Measurements from ENCODE around the gene CPNE7. TPM values are rescaled to one million over a fixed set of nuclear protein-coding genes. Genes with fewer than 3 reads are reported as not detected.

CPNE7 gene
- total and polyA plus RNA-seq, 2 of the 13 experiments (the other 11 are each of a cell fraction or from before 2014, with no cell fraction given) = 0.59 TPM; not detected in 1

DNA sequence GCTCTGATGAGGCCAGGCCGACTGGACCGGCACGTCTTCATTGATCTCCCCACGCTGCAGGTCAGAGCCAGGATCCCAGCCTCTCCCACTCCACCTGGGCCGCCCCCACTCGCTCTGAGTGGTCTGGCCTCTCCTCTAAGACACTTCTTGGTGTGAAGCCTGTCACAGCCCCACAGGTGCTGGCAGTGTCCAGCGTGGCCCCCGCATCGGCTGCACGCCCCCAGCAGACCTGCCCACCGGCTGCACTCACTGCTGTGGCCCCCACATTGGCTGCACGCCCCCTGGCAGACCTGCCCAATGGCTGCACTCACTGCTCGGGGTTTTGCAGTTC lies 30.9 kb upstream of the CPNE7 start (continued):
- TF ChIP-seq ZNF713 (CRISPR knock-in tag; IDR thresholded peaks at IDR 0.05) (0 out of 2 replicates have a peak, but pooled peaks have one; percentile 50), MTF1 (CRISPR knock-in tag; IDR thresholded peaks at IDR 0.05) (no peak), CBX2 (IDR thresholded peaks at IDR 0.05; ENCODE audit: low read depth, low read length) (no peak), CBX2 (CRISPR knock-in tag; IDR thresholded peaks at IDR 0.05; ENCODE audit: low read depth) (no peak), ZFP36 (IDR thresholded peaks at IDR 0.05; ENCODE audit: borderline replicate concordance, low read depth, low read length, partially characterized antibody) (no peak), STAT5B (CRISPR knock-in tag; IDR thresholded peaks at IDR 0.05) (no peak), FUBP1 (CRISPR knock-in tag; IDR thresholded peaks at IDR 0.05; ENCODE audit: borderline replicate concordance) (no peak), EED (CRISPR knock-in tag; IDR thresholded peaks at IDR 0.05) (0 out of 2 replicates have a peak, but pooled peaks have one; percentile 16), ZNF629 (CRISPR knock-in tag; conservative IDR thresholded peaks at IDR 0.05) (no peak)
- TF ChIP-seq, protein P1, sequence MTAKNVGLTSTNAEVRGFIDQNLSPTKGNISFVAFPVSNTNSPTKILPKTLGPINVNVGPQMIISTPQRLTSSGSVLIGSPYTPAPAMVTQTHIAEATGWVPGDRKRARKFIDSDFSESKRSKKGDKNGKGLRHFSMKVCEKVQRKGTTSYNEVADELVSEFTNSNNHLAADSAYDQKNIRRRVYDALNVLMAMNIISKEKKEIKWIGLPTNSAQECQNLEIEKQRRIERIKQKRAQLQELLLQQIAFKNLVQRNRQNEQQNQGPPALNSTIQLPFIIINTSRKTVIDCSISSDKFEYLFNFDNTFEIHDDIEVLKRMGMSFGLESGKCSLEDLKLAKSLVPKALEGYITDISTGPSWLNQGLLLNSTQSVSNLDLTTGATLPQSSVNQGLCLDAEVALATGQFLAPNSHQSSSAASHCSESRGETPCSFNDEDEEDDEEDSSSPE (CRISPR knock-in tag; IDR thresholded peaks at IDR 0.05) = no peak
- TF ChIP-seq, protein P2, sequence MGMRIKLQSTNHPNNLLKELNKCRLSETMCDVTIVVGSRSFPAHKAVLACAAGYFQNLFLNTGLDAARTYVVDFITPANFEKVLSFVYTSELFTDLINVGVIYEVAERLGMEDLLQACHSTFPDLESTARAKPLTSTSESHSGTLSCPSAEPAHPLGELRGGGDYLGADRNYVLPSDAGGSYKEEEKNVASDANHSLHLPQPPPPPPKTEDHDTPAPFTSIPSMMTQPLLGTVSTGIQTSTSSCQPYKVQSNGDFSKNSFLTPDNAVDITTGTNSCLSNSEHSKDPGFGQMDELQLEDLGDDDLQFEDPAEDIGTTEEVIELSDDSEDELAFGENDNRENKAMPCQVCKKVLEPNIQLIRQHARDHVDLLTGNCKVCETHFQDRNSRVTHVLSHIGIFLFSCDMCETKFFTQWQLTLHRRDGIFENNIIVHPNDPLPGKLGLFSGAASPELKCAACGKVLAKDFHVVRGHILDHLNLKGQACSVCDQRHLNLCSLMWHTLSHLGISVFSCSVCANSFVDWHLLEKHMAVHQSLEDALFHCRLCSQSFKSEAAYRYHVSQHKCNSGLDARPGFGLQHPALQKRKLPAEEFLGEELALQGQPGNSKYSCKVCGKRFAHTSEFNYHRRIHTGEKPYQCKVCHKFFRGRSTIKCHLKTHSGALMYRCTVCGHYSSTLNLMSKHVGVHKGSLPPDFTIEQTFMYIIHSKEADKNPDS (CRISPR knock-in tag; IDR thresholded peaks at IDR 0.05) = no peak
- TF ChIP-seq, protein P3, sequence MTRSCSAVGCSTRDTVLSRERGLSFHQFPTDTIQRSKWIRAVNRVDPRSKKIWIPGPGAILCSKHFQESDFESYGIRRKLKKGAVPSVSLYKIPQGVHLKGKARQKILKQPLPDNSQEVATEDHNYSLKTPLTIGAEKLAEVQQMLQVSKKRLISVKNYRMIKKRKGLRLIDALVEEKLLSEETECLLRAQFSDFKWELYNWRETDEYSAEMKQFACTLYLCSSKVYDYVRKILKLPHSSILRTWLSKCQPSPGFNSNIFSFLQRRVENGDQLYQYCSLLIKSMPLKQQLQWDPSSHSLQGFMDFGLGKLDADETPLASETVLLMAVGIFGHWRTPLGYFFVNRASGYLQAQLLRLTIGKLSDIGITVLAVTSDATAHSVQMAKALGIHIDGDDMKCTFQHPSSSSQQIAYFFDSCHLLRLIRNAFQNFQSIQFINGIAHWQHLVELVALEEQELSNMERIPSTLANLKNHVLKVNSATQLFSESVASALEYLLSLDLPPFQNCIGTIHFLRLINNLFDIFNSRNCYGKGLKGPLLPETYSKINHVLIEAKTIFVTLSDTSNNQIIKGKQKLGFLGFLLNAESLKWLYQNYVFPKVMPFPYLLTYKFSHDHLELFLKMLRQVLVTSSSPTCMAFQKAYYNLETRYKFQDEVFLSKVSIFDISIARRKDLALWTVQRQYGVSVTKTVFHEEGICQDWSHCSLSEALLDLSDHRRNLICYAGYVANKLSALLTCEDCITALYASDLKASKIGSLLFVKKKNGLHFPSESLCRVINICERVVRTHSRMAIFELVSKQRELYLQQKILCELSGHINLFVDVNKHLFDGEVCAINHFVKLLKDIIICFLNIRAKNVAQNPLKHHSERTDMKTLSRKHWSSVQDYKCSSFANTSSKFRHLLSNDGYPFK (CRISPR knock-in tag; IDR thresholded peaks at IDR 0.05; ENCODE audit: borderline replicate concordance) = peak; percentile 63
- TF ChIP-seq, protein P4, sequence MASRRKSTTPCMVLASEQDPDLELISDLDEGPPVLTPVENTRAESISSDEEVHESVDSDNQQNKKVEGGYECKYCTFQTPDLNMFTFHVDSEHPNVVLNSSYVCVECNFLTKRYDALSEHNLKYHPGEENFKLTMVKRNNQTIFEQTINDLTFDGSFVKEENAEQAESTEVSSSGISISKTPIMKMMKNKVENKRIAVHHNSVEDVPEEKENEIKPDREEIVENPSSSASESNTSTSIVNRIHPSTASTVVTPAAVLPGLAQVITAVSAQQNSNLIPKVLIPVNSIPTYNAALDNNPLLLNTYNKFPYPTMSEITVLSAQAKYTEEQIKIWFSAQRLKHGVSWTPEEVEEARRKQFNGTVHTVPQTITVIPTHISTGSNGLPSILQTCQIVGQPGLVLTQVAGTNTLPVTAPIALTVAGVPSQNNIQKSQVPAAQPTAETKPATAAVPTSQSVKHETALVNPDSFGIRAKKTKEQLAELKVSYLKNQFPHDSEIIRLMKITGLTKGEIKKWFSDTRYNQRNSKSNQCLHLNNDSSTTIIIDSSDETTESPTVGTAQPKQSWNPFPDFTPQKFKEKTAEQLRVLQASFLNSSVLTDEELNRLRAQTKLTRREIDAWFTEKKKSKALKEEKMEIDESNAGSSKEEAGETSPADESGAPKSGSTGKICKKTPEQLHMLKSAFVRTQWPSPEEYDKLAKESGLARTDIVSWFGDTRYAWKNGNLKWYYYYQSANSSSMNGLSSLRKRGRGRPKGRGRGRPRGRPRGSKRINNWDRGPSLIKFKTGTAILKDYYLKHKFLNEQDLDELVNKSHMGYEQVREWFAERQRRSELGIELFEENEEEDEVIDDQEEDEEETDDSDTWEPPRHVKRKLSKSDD (CRISPR knock-in tag; IDR thresholded peaks at IDR 0.05; ENCODE audit: low read depth) = peak; percentile 50; the same call in 1 of the 2 replicates
- TF ChIP-seq, protein P5, sequence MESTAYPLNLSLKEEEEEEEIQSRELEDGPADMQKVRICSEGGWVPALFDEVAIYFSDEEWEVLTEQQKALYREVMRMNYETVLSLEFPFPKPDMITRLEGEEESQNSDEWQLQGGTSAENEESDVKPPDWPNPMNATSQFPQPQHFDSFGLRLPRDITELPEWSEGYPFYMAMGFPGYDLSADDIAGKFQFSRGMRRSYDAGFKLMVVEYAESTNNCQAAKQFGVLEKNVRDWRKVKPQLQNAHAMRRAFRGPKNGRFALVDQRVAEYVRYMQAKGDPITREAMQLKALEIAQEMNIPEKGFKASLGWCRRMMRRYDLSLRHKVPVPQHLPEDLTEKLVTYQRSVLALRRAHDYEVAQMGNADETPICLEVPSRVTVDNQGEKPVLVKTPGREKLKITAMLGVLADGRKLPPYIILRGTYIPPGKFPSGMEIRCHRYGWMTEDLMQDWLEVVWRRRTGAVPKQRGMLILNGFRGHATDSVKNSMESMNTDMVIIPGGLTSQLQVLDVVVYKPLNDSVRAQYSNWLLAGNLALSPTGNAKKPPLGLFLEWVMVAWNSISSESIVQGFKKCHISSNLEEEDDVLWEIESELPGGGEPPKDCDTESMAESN (CRISPR knock-in tag; conservative IDR thresholded peaks at IDR 0.05) = no peak

Measured in HepG2 (cell line).